RKO (cell line): ENCODE data around the gene MIOS.
A peak's percentile ranks its signal among the peaks of the same experiment; 100 is the strongest.

Experiments
- DNase-seq: peaks from one replicate; pipeline ENCODE4 v3.0.0-alpha.2; 2016; ENCODE audit warnings: low spot score

MIOS gene

DNA sequence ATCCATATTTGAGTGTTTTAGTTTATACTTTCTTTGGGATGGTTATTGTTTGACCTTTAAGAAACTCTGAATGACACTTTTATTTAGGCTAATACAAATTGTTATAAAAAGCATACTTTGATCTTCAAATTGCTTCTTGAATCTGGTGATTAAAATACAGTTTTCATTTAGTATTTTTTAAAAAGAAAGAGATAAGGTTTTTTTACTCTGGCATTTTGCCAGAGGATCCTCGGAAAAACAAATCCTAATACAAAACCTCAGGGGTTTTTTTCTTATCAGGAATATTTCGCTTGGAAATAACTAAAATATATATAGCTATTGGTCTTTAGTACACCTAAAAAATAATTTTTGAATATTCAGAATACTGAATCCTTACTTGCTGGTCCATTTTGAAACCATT, 17.0 kb downstream of the MIOS start:
- DNase-seq, result no peak

DNA sequence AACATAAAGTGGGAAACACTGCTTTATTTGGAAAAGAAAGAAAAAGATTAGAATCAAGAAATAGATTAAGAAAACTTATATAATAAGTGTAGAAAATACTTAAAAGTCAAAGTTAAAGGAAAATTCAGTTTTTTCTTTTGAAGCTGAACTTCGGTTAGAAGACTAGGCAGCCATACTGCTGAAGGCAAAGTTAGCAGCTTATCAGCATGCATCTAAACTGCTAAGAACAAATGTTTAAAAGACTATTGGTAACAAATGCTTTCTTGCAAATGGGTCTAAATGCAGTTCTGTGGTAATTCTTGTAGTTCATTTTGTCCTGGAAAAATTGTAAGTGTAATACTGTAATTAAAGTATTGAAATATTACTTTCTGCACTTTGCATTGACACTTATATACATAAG, 18.0 kb downstream of the MIOS start:
- no peak for DNase-seq

DNA sequence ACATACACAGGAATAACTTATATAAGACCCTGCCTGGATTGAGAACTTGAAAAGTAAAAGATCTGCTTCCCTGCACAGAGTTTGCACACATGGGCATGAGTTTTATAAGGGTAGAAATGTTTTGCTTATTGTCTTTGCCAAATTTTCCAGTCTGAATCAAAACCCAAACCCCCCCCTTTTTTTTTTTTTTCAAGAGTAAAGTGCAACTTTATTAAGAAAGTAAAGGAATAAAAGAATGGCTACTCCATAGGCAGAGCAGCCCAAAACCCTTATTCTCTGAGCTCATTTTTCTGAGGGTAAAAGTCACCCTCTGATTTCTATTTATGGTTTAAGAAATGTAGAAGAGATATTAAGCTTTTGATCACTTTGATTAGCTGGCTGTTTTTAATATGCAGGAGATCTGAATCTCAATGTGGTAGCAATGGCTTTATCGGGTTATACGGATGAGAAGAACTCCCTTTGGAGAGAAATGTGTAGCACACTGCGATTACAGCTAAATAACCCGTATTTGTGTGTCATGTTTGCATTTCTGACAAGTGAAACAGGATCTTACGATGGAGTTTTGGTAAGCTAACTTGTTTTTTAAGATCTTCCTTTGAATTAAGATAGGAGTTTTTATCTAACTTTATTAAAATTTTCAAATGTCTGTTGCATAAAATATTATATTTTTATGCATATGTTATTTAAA, 18.7 kb downstream of the MIOS start:
- DNase-seq, result no peak

DNA sequence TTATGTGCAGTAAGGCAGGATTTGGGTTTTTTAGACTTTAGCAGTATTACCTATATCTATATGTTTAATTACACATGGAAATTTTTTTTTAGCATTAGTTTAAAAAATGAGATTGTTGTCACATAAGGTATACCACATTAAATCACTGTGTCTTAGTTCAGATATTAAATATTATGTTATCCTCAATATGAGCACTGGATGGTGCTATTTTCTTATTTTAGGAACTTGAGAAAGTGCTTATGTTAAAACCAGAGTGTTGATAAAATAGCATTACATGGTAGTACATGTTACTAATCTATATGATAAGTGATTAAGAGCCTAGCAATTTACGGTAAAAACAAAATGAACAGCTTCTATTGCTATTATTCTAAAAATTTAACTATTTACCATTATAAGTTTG, 28.8 kb downstream of the MIOS start:
- peak; percentile 52 for DNase-seq

DNA sequence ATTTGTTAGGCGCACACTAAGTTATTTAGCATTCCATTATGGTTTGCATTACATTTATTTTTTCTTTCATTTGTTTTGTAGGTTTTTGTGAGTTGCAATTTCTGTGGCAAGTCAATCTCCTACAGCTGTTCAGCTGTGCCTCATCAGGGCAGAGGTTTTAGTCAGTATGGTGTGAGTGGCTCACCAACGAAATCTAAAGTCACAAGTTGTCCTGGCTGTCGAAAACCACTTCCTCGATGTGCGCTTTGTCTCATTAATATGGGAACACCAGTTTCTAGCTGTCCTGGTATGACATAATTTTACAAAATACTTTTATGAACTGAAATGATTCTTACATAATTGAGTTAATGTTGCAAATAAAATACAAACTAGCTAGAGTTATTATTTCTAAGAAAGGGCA, 29.5 kb downstream of the MIOS start:
- DNase-seq, result no peak

DNA sequence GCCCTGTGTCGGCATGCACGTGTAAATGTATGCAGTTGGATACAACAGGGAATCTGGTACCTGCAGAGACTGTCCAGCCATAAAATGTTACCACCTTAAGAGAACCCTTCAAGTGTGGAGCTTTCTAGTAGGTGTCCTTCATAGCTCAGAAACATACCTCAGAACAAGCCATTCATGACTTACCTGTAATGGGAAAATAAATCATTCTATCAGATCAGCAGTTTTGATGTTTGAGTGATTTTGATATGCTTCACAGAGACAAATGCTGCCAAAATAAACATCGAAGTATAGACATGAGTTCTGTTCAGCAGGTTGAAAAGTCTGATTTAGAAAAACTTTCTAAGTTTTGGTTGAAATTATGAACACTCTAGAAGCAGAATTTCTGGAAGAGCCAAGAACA, 40.3 kb downstream of the MIOS start:
- DNase-seq, result no peak

DNA sequence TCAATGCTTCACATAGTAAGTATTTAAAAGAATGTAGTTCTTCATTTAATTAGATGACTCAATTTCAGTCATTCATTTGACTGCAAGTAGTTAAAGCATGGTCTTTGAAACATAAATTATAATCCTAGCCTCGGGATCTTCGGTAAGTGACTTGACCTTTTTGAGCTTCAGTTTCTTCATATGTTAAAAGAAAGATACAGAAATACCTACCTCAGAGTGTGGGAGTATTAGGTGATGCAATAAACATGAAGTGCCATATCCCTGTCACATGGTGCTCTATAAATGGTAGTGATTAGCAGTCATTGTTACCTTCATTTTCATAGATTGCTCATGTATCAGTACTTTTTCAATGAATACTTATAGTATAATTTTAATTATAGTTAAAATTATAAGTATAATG, 42.6 kb downstream of the MIOS start:
- DNase-seq, result no peak

DNA sequence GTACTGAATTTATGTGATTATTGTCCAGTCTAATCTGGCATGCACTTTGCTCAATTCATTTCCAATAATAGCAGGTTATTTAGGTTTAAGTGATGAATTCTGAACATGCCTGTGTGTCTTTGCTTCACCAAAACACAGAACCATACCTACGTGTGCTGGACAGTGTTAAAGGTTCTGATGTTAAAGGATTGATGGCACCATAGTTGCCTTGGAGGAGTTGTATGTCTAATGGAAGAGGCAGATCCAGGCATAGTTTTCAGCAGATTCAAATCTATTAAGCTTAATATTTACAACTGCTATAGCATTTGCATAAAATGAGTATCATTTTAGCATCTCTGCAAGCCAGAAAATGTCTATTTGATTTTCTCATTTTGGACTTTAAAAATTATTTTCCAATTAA, 45.8 kb downstream of the MIOS start:
- no peak for DNase-seq

DNA sequence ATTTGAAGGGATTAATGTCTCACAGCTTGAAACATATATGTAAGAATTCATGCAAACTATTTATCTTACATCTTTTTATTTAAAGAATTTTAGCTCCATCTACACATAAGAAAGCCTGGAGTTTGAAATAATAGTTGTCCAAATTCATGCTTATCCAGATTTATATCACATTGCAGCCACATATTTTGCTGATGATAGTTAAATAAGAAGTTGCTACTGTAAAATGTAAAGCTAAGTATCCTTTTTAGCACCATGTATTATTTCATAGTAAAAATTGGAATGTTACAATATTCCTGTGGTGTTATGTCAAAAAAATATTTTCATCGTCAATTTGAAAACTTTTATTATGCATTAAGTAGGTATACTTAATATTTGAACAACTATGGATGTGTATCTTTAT, 46.5 kb downstream of the MIOS start:
- DNase-seq, result no peak

DNA sequence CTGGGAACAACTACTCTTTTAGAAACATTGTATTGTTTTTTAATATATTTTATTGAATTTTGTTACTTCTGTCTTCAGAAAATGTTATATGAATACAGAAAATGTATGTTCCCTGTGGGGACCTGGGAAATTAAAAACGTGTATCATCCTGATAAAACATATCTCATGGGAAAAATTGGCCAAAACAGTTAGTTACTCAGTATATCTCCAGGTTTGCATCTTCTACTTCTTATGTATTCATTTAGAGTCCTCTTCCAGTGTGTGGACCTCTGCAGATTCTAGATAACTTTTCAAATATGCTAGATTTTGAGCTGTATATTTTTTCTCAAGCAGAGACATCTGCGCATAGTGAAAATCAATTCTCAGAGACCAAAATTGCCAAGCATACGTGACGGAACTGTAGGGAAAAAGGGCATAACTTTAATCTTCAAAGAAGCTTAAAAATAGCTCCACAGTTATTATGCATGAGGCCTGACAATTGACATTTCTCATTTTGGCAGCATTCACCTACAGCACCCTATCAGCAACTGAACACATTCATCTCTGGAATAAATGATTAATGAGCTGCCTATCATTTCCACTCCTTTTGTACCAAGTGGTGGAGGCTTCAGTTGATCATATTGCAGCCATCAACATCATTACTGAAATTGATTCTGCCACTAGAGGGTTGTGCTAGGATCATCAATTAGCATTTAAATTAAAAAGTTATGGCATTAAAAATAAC, 47.5 kb downstream of the MIOS start:
- DNase-seq, result no peak

DNA sequence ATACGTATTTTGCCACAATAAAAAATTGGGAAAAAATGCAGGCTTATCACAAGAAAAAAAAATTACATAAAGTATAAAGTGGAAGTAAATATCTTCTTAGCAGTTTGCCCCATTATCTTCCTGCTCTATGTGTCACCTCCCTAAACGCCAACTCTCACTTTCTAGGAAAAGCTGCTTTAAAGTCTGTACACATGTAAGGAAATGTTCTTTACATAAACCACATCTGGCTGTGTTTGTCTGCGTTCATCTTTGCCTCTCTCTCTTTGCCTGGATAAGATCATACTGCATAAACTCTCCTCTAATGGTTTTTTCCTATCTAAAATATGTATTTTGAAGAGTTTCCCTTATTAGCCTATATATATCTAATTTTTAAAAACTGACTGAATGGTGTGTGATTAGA, 50.9 kb downstream of the MIOS start:
- no peak for DNase-seq

DNA sequence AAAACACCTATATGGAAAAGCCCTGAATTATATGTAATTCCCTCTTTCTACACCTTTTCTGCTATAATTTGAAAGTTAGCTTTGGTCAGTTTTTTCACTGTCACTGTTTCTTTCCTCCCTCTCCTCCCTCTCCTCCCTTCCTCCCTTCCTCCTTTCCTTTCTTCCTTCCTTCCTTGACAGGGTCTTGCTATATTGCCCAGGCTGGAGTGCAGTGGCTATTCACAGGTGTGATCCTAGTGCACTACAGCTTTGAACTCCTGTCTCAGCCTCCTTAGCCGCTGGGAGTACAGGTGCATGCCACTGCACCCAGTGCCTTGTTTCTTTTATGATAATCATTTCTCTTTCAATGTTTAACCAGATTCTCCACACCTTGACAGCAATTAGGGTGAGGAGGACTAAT, 51.7 kb downstream of the MIOS start:
- DNase-seq, result no peak

DNA sequence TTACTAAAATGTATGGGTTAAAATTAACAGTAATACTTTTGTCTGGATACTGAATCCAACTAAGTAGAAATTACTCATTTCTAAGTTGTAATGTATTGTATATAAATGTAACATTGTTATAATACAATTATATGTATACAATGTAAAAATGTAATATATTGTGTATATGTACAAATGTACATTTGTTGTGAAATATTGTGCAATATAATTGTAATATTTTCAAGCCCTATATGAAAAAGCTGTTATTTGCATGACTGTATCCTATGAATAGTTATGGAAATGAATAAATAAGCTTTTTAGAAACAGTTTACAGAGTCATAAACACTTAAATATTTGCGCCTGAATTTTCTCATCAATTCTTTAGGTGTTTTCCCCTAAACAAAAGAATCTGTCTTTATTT, 53.6 kb downstream of the MIOS start:
- DNase-seq, result no peak

DNA sequence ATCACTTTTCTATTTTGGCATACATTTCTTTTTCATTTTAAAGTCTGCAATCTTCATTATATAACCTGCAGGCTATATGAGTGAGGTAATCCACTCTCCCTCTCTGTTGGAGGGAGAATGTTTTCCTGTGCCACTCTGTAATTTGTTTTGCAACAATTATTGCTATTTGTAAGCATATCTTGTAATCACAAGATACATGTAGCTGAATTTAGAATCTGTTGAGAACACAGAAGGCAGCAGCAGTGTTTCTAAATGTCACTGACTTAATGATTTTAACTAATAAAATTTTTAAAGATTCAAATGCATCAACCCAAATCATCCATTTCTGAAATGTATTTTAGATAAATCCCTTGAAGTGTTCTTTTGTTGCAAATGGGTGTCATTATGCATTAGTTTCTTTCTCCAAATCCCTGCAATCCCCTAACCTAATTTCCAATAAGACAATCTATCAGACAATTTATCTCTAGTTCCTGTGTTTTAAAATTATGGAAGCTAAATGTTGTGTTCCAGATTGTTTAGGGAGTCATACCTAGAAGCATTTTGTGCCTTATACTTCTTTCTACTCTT, 54.0 kb downstream of the MIOS start:
- no peak for DNase-seq

DNA sequence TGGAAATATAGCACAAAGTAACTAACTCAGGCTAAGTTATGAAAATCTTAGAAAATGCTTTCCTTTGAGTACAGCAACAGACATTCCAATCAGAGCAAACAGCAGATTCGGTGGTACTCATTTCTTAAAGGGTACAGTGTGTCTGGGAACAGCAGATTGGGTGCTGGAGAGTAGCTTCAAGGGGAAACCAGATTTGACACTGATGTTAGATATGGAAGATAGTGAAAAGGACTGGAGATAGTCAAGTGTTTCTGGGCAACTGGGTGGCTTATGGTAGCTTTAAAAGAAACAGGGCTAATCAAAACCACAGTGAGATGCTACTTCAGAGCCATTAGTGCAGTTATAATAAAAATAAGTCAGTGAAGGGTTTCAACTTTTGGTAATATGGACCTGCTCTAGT, 61.8 kb downstream of the MIOS start:
- no peak for DNase-seq

DNA sequence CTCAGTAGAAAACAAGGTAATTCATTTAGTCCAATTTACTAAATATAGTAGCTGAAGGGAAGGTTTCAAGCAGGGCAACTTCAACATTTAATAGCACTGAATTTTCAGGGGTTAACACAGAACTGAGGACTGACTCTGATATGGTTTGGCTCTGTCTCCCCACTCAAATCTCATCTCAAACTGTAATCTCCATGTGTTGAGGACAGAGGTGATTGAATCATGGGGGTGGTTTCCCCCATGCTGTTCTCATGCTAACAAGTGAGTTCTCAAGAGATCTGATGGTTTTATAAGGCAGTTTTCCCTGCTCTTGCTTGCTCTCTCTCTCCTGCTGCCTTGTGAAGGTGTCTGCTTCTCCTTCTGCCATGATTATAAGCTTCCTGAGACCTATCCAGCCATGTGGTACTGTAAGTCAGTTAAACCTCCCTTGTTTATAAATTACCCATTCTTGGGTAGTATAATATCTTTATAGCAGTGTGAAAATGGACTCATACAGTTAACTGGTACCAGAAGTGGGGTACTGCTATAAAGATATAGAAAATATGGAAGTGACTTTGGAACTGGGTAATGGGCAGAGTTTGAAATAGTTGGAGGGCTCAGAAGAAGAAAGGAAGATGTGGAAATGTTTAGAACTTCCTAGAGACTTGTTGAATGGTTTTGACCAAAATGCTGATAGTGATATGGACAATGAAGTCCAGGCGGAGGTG, 64.1 kb downstream of the MIOS start:
- no peak for DNase-seq

DNA sequence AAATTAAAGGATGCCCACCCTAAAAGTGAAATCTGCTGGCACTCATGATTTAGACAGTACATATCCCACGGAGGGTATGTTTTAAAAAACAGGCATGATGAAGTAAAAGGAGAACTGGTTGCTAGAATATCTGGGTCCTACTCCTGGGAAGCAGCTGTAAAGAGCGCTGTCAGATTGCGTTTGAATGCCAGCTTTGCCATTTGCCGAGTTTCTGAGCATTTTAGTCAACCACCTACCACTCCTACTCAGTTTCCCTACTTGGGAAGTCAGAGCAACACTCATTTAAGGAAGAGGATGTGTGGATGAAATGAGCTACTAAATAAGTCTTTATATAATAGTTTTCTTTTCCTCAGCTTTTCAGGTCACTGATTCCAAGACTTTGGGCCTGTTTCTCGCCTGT, 72.7 kb downstream of the MIOS start:
- peak; percentile 48 for DNase-seq

DNA sequence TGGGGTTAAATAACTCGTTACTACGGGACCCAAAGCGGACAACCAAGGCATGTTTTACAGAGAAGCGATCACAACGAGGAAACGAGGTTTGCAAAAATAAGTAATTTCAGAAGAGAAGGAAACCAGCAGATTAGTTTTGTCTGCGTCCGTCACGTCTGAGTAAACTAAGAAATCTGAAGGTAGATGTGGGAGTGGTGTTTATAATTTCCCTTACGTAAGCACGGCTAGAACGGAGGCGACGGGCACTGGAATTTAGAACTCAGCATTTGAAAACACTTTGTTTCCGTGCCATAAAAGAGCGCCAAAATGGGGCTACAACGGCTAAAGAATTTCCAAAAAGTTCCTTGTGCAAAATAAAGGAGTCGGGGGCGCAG, 73.2 kb downstream of the MIOS start:
- DNase-seq, result peak; percentile 72

DNA sequence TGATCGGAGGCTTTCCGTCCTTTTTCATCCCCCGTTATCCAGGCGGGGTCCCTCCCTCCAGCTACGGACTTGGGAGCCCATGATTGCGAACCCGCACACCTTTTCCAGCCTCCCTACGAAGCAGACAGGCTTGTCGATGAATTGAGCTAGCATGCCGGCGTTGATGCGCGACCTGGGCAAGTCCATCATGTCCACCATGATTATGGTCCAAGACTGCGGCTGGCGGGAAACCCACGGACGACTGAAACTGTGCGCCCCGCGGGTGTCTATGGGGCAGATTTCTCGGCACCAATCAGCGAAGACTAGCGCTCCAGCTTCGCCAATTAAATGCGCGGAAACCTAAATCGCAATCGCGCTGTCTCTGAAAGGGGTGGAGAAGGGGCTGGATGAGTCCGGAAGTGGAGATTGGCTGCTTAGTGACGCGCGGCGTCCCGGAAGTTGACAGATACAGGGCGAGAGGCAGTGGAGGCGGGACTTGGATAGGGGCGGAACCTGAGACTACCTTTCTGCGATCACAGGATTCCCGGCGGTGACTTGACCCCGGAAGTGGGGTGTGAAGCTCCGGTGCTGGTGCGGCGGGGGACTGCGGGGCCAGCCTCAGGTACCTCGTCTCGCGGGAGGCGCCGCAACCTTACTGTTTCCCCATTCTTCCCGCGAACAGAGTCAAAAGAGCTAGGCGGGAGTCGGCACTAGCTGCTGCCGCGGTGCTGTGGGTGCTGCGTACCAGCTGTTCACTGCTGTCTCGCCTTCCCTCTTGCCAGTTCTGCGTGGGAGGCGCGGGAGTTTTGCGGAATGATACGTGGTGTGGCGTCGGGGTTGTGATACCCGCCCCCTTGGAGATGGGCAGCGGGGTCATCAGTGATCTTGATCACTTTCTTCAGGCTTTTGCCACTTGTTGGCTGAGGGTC, 73.8 kb downstream of the MIOS start, which contains the start of gene UMAD1:
Gene UMAD1, plus strand, starts transcription at position 532 of the 908 bp plus-strand sequence. CDS start 32,620 bp downstream, outside the sequence.
- peak; percentile 99 for DNase-seq

DNA sequence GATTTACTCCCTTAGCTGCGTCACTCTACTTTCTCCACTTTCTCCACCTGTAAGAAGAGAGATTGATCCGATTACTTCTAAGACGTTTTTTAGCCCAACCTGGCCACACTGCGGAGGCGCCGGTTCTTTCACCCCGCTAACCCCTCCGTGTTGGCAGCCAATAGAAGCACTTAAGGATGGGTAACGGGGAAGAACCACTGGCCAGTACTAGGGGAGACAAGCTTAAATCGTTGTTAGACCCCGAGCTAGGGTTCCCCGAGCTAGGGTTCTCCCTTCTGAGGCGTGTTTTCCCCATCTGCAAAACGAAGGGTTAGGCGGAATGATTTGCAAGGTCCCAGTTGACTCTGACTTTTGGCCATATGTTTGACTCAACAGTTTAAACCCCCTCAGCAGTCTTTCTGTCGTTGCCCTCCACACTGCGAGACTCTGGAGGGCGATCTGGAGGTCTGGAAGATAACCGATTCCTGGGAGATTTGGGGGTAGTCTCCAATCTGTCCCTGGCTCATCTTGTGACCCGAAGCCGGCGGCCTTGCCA, 74.5 kb downstream of the MIOS start:
- DNase-seq, result peak; percentile 59

DNA sequence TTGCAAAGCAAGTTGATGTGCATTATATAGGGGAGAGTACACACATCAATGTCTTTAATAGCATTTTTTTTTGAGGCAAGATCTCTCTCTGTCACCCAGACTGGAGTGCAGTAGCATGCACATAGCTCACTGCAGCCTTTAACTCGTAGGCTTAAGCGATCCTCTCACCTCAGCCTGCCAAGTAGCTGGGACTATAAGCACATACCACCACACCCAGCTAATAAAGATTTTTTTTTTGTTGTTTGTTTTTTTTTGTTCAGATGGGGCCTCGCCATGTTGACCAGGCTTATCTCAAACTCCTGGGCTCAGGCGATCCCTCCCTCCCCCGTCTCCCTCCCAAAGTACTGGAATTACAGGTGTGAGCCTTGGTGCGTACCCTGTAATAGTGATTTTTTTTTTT, 75.4 kb downstream of the MIOS start:
- DNase-seq, result no peak
